HepG2 (cell line): ENCODE data around the gene AK2. TPM values are rescaled to one million over a fixed set of nuclear protein-coding genes. Genes with fewer than 3 reads are reported as not detected.

Experiments used
- ATF7 ChIP-seq, 2 experiments: fragments of 450-650 bp in 1 of 2; sonication (generic) in 1 of 2; formaldehyde crosslinking in 1 of 2; IDR thresholded peaks; 2 replicates each; pipeline versions ENCODE4 v1.4.0 to v1.6.1; 2016 to 2020; ENCODE audit warnings: antibody characterized with exemption in 1 of 2, mild to moderate bottlenecking in 1 of 2, missing genetic modification reagents in 1 of 2
- BRD4 ChIP-seq: sonication (generic); formaldehyde crosslinking; IDR thresholded peaks from 2 replicates; pipeline ENCODE4 v1.4.0; 2020; ENCODE audit warnings: missing genetic modification reagents
- DNMT3B ChIP-seq: conservative IDR thresholded peaks from 2 replicates; pipeline ENCODE4 v1.6.1; 2016; ENCODE audit warnings: missing biosample characterization, control low read depth
- HMG20B ChIP-seq: conservative IDR thresholded peaks from 2 replicates; pipeline ENCODE4 v1.6.1; 2016; ENCODE audit warnings: missing genetic modification reagents, missing compliant biosample characterization
- ISL2 ChIP-seq: sonication (generic); formaldehyde crosslinking; IDR thresholded peaks from 2 replicates; pipeline ENCODE4 v1.5.0; 2020; ENCODE audit warnings: missing genetic modification reagents
- PHF20 ChIP-seq: sonication (generic); formaldehyde crosslinking; IDR thresholded peaks from 2 replicates; pipeline ENCODE4 v1.5.0; 2020; ENCODE audit warnings: mild to moderate bottlenecking, missing genetic modification reagents
- REL ChIP-seq: sonication (generic); formaldehyde crosslinking; conservative IDR thresholded peaks from 2 replicates; pipeline ENCODE4 v1.8.0; 2022; ENCODE audit warnings: mild to moderate bottlenecking, missing genetic modification reagents, moderate library complexity
- RFXAP ChIP-seq: sonication (generic); formaldehyde crosslinking; IDR thresholded peaks from 2 replicates; pipeline ENCODE4 v1.4.0; 2020; ENCODE audit warnings: missing genetic modification reagents, borderline replicate concordance
- YEATS4 ChIP-seq: sonication (generic); formaldehyde crosslinking; IDR thresholded peaks from 2 replicates; pipeline ENCODE4 v1.4.0; 2020; ENCODE audit warnings: missing genetic modification reagents, borderline replicate concordance
- ZNF337 ChIP-seq: sonication (generic); formaldehyde crosslinking; IDR thresholded peaks from 2 replicates; pipeline ENCODE4 v1.5.1; 2020; ENCODE audit warnings: missing genetic modification reagents, low read depth, mild to moderate bottlenecking, borderline replicate concordance
- ZNF552 ChIP-seq: sonication (generic); formaldehyde crosslinking; IDR thresholded peaks from 2 replicates; pipeline ENCODE4 v1.9.0; 2022; ENCODE audit warnings: missing genetic modification reagents, mild to moderate bottlenecking, borderline replicate concordance
- ZNF572 ChIP-seq: sonication (generic); formaldehyde crosslinking; IDR thresholded peaks from 2 replicates; pipeline ENCODE4 v1.5.1; 2020; ENCODE audit warnings: mild to moderate bottlenecking, missing genetic modification reagents
- ZNF772 ChIP-seq: sonication (generic); formaldehyde crosslinking; IDR thresholded peaks from 2 replicates; pipeline ENCODE4 v1.5.0; 2020; ENCODE audit warnings: mild to moderate bottlenecking, missing genetic modification reagents
- polyA plus RNA-seq, 8 experiments: library from polyadenylated mRNA; depleted of rRNA in 3 of 8; stranded (reverse) in 7 of 8; unstranded in 1 of 8; fragments of >200 nt; fragmentation: Illumina TruSeq in 4 of 8; extraction: Trizol in 4 of 8; gene quantifications; 2 replicates each; pipeline versions ENCODE4 v1.2.1 to v1.2.3, GENCODE V29; 2011 to 2016; ENCODE audit warnings: low read depth in 4 of 8, missing spikeins in 1 of 8, mixed read lengths in 1 of 8; ENCODE audit not compliant: insufficient read depth in 1 of 8
- total RNA-seq, 5 experiments: library from RNA; depleted of rRNA; stranded (reverse); fragments of >200 nt; fragmentation: Illumina TruSeq; extraction: Trizol; gene quantifications; 2 replicates each; pipeline ENCODE4 v1.2.3, GENCODE V29; 2016; ENCODE audit warnings: low read depth in 1 of 5
- TF ChIP-seq, protein P1 (sequence below): sonication (generic); formaldehyde crosslinking; IDR thresholded peaks from 2 replicates; pipeline ENCODE4 v1.4.0; 2020; ENCODE audit warnings: mild to moderate bottlenecking, missing genetic modification reagents
- TF ChIP-seq, protein P2 (sequence below): sonication (generic); formaldehyde crosslinking; IDR thresholded peaks from 2 replicates; pipeline ENCODE4 v1.4.0; 2020; ENCODE audit warnings: missing genetic modification reagents
- TF ChIP-seq, protein P3 (sequence below): fragments of 450-650 bp; IDR thresholded peaks from 2 replicates; pipeline ENCODE4 v1.6.1; 2017; ENCODE audit warnings: mild to moderate bottlenecking

The AK2 gene
- total and polyA plus RNA-seq, 2 of the 13 experiments (the other 11 are each of a cell fraction or from before 2014, with no cell fraction given), result 170 to 188 TPM

DNA sequence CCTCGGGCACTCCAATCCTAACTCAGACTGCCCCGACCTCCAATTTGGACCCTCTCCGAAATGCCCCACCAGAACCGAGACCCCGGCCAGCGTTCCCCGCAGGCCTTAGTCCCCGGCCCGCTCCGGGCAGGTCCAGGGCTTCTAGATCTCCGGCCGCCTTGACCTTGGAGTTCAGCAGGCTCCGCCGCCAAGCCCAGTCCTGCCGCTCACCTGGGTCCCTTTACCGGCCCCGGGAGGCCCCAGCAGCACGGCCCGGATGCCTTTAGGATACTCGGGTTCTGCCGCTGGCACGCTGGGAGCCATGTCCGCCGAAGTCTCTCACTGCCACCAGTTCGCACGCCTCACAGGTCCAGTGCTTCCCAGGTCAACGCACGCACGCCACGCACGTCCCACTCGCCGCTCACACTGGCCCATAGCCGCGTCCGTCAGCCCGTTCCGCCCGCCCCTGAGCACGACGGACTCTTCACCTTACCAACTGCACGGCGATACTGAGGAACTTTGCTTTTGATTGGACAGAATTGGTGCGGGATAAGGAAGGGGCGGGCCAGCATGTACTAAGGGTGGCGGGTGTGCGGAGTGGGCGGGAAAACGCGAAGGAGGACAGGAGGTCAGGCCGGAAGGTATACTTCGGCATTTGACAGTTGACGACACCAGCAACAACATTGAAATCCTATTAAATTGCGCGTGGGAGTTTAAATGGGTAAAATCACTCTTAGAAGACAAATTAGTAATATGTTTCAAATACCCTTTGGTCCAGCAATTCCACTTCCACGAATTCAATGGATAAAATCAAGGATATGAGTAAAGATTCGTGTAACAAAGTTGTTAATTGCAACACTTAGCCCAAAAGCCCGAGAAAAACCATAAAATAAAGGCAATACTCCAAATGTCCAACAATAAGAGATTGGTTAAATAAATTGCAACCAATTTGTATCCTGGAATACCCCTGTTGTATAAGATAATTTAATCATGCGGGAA lies at the start of gene AK2 (continued):
- TF ChIP-seq, protein P1, sequence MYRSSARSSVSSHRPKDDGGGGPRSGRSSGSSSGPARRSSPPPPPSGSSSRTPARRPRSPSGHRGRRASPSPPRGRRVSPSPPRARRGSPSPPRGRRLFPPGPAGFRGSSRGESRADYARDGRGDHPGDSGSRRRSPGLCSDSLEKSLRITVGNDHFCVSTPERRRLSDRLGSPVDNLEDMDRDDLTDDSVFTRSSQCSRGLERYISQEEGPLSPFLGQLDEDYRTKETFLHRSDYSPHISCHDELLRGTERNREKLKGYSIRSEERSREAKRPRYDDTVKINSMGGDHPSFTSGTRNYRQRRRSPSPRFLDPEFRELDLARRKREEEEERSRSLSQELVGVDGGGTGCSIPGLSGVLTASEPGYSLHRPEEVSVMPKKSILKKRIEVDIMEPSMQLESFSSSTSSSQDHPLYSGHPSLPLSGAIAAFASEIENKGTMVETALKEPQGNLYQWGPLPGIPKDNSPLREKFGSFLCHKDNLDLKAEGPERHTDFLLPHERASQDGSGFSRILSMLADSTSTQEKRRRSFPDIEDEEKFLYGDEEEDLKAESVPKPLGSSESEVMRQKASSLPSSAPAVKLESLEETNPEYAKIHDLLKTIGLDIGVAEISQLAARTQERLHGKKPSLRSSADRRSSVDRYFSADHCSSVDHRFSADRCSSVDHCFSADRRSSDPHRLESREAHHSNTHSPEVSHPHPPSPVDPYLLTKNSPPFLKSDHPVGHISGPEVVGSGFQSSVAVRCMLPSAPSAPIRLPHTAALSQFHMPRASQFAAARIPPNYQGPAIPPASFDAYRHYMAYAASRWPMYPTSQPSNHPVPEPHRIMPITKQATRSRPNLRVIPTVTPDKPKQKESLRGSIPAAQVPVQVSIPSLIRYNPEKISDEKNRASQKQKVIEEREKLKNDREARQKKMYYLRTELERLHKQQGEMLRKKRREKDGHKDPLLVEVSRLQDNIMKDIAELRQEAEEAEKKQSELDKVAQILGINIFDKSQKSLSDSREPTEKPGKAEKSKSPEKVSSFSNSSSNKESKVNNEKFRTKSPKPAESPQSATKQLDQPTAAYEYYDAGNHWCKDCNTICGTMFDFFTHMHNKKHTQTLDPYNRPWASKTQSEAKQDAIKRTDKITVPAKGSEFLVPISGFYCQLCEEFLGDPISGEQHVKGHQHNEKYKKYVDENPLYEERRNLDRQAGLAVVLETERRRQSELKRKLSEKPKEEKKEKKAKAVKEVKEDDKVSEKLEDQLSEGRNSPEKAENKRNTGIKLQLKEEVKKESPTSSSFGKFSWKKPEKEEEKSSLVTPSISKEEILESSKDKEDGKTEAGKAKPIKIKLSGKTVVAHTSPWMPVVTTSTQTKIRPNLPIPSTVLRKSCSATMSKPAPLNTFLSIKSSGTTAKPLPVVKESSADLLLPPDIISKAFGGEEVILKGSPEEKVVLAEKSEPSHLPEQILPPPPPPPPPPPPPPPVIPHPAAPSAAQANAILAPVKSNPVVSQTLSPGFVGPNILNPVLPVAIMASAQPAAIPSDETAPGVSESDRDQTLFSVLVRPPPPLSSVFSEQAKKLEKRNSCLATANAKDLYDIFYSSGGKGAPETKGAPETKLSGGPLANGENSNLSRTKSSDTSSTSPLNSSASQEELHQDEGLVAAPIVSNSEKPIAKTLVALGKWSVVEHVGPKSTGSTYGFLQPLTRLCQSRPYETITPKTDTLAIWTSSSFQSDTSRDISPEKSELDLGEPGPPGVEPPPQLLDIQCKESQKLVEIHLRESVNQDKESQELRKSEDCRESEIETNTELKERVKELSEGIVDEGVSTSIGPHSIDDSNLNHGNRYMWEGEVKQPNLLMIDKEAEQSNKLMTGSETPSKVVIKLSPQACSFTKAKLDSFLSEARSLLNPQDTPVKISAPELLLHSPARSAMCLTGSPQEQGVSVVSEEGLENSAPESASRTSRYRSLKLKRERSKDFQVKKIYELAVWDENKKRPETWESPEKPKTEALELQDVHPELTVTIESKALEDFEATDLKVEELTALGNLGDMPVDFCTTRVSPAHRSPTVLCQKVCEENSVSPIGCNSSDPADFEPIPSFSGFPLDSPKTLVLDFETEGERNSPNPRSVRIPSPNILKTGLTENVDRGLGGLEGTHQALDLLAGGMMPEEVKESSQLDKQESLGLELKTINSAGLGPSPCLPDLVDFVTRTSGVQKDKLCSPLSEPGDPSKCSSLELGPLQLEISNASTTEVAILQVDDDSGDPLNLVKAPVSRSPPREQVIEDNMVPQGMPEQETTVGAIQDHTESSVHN, result peak; percentile 93
- TF ChIP-seq ATF7 (IDR thresholded peaks at IDR 0.05), result no peak
- TF ChIP-seq ATF7 (CRISPR knock-in tag; IDR thresholded peaks at IDR 0.05), result peak; percentile 66; the same call in 1 of the 2 replicates
- TF ChIP-seq ZNF572 (CRISPR knock-in tag), result no peak
- TF ChIP-seq HMG20B (CRISPR knock-in tag), result 0 out of 2 replicates have a peak, but pooled peaks have one; percentile 51
- TF ChIP-seq RFXAP (CRISPR knock-in tag), result peak; percentile 72; the same call in 1 of the 2 replicates
- peak; percentile 94 for TF ChIP-seq BRD4 (CRISPR knock-in tag)
- TF ChIP-seq, protein P2, sequence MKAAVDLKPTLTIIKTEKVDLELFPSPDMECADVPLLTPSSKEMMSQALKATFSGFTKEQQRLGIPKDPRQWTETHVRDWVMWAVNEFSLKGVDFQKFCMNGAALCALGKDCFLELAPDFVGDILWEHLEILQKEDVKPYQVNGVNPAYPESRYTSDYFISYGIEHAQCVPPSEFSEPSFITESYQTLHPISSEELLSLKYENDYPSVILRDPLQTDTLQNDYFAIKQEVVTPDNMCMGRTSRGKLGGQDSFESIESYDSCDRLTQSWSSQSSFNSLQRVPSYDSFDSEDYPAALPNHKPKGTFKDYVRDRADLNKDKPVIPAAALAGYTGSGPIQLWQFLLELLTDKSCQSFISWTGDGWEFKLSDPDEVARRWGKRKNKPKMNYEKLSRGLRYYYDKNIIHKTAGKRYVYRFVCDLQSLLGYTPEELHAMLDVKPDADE (CRISPR knock-in tag), result no peak
- peak; percentile 92; the same call in 1 of the 2 replicates for TF ChIP-seq ZNF337 (CRISPR knock-in tag)
- TF ChIP-seq DNMT3B (CRISPR knock-in tag), result peak; percentile 54; the same call in 1 of the 2 replicates
- peak; percentile 81; the same call in 1 of the 2 replicates for TF ChIP-seq YEATS4 (CRISPR knock-in tag)
- peak; percentile 89 for TF ChIP-seq ZNF552 (CRISPR knock-in tag)
- peak; percentile 97 for TF ChIP-seq ZNF772 (CRISPR knock-in tag)
- TF ChIP-seq, protein P3, sequence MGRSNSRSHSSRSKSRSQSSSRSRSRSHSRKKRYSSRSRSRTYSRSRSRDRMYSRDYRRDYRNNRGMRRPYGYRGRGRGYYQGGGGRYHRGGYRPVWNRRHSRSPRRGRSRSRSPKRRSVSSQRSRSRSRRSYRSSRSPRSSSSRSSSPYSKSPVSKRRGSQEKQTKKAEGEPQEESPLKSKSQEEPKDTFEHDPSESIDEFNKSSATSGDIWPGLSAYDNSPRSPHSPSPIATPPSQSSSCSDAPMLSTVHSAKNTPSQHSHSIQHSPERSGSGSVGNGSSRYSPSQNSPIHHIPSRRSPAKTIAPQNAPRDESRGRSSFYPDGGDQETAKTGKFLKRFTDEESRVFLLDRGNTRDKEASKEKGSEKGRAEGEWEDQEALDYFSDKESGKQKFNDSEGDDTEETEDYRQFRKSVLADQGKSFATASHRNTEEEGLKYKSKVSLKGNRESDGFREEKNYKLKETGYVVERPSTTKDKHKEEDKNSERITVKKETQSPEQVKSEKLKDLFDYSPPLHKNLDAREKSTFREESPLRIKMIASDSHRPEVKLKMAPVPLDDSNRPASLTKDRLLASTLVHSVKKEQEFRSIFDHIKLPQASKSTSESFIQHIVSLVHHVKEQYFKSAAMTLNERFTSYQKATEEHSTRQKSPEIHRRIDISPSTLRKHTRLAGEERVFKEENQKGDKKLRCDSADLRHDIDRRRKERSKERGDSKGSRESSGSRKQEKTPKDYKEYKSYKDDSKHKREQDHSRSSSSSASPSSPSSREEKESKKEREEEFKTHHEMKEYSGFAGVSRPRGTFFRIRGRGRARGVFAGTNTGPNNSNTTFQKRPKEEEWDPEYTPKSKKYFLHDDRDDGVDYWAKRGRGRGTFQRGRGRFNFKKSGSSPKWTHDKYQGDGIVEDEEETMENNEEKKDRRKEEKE, result no peak
- peak; percentile 32; the same call in 1 of the 2 replicates for TF ChIP-seq ISL2 (CRISPR knock-in tag)
- TF ChIP-seq REL (CRISPR knock-in tag), result peak; percentile 99
- TF ChIP-seq PHF20 (CRISPR knock-in tag), result peak; percentile 85
